ENCODE data around the gene TMEM170B. TPM values are rescaled to one million over a fixed set of nuclear protein-coding genes. Genes with fewer than 3 reads are reported as not detected.

TMEM170B gene
- total and polyA plus RNA-seq, 2 donors (not counting 1 experiment from before 2014, with no cell fraction given) = 1.5 to 4.5 TPM

DNA sequence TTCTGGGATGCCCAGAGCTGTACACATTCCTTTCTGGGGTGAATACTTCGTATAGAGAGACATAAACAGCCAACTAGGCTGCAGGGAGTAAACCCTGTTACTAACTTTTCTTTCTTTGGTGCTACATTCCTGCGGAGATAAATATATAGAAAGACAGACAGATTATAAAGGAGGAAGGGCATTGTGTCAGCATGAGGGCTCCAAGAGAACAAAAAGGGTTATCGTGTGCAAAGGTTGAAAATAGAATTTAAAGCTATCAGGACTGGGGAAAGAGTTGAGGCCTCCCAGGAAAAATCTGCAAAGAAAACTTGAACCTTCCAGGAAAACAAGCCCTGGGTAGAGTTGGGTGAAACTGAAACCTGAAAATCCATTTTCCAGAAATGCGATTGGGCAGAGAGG is 68.0 kb downstream of the TMEM170B start:
- Histone ChIP-seq H3K27me3 (ENCODE audit: control insufficient read depth, insufficient read depth, low read length) (no peaks in the 10 kb centered on the region), H3K4me2 (ENCODE audit: extremely low read depth, insufficient read depth, low read length) (no peak overlapping the region), H3K9ac (ENCODE audit: insufficient read depth, low read length) (no peak overlapping the region), H3K4me1 (ENCODE audit: control insufficient read depth, extremely low read depth, insufficient read depth, low read length) (peaks cover 22% of the 10 kb centered on the region), H3K4me3 (replicated peaks in 1 of 4; ENCODE audit: control extremely low read depth in 1 of 4, insufficient read depth in 1 of 4, low read depth in 3 of 4, low read length in 4 of 4) (no peak overlapping the region), H2AFZ (ENCODE audit: low read length) (no peak overlapping the region), H3K36me3 (ENCODE audit: control insufficient read depth, insufficient read depth, low read length) (no peaks in the 10 kb centered on the region), H3K9me3 (ENCODE audit: control insufficient read depth, insufficient read depth, low read depth, low read length) (no peaks in the 10 kb centered on the region), H3K79me2 (ENCODE audit: control insufficient read depth, insufficient read depth, low read length) (no peaks in the 10 kb centered on the region), H4K20me1 (ENCODE audit: control insufficient read depth, extremely low read depth, insufficient read depth, low read length) (no peaks in the 10 kb centered on the region), H3K27ac (ENCODE audit: insufficient read depth, low read length) (no peak overlapping the region)
- no peak for DNase-seq (ENCODE audit: low read depth in 2 of 2)
- no peak for TF ChIP-seq EZH2 (IDR thresholded peaks at IDR 0.05; ENCODE audit: low read length, missing control alignments)
- TF ChIP-seq, protein P1, sequence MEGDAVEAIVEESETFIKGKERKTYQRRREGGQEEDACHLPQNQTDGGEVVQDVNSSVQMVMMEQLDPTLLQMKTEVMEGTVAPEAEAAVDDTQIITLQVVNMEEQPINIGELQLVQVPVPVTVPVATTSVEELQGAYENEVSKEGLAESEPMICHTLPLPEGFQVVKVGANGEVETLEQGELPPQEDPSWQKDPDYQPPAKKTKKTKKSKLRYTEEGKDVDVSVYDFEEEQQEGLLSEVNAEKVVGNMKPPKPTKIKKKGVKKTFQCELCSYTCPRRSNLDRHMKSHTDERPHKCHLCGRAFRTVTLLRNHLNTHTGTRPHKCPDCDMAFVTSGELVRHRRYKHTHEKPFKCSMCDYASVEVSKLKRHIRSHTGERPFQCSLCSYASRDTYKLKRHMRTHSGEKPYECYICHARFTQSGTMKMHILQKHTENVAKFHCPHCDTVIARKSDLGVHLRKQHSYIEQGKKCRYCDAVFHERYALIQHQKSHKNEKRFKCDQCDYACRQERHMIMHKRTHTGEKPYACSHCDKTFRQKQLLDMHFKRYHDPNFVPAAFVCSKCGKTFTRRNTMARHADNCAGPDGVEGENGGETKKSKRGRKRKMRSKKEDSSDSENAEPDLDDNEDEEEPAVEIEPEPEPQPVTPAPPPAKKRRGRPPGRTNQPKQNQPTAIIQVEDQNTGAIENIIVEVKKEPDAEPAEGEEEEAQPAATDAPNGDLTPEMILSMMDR (conservative IDR thresholded peaks at IDR 0.05 in 1 of 2, IDR thresholded peaks at IDR 0.05 in 1 of 2; ENCODE audit: low read depth in 1 of 2, low read length in 2 of 2) = no peak

GRCh38 chr6:11606332-11606731 is 68.8 kb downstream of the TMEM170B start:
- Histone ChIP-seq H3K4me2 (ENCODE audit: extremely low read depth, insufficient read depth, low read length) (no peak overlapping the region), H3K9ac (ENCODE audit: insufficient read depth, low read length) (no peak overlapping the region), H3K27me3 (ENCODE audit: control insufficient read depth, insufficient read depth, low read length) (no peaks in the 10 kb centered on the region), H3K4me3 (replicated peaks in 1 of 4; ENCODE audit: control extremely low read depth in 1 of 4, insufficient read depth in 1 of 4, low read depth in 3 of 4, low read length in 4 of 4) (no peak overlapping the region), H2AFZ (ENCODE audit: low read length) (peak overlapping the region; percentile 14), H4K20me1 (ENCODE audit: control insufficient read depth, extremely low read depth, insufficient read depth, low read length) (no peaks in the 10 kb centered on the region), H3K4me1 (ENCODE audit: control insufficient read depth, extremely low read depth, insufficient read depth, low read length) (peaks cover 22% of the 10 kb centered on the region), H3K79me2 (ENCODE audit: control insufficient read depth, insufficient read depth, low read length) (no peaks in the 10 kb centered on the region), H3K27ac (ENCODE audit: insufficient read depth, low read length) (no peak overlapping the region), H3K36me3 (ENCODE audit: control insufficient read depth, insufficient read depth, low read length) (no peaks in the 10 kb centered on the region), H3K9me3 (ENCODE audit: control insufficient read depth, insufficient read depth, low read depth, low read length) (no peaks in the 10 kb centered on the region)
- DNase-seq (ENCODE audit: low read depth in 2 of 2) = peak in 1 of 2 donors; percentile 32
- TF ChIP-seq EZH2 (IDR thresholded peaks at IDR 0.05; ENCODE audit: low read length, missing control alignments) = no peak
- TF ChIP-seq, protein P1 (conservative IDR thresholded peaks at IDR 0.05 in 1 of 2, IDR thresholded peaks at IDR 0.05 in 1 of 2; ENCODE audit: low read depth in 1 of 2, low read length in 2 of 2) = no peak

- no peak overlapping the region for H3K9ac ChIP-seq (ENCODE audit: insufficient read depth, low read length)
- H3K9me3 ChIP-seq (ENCODE audit: control insufficient read depth, insufficient read depth, low read depth, low read length) = no peaks in the 10 kb centered on the region
- no peaks in the 10 kb centered on the region for H3K79me2 ChIP-seq (ENCODE audit: control insufficient read depth, insufficient read depth, low read length)
- H2AFZ ChIP-seq (ENCODE audit: low read length) = peak overlapping the region; percentile 22
- H3K4me1 ChIP-seq (ENCODE audit: control insufficient read depth, extremely low read depth, insufficient read depth, low read length) = peaks cover 22% of the 10 kb centered on the region
- H3K36me3 ChIP-seq (ENCODE audit: control insufficient read depth, insufficient read depth, low read length) = no peaks in the 10 kb centered on the region
- peak overlapping the region; percentile 5 for H3K4me2 ChIP-seq (ENCODE audit: extremely low read depth, insufficient read depth, low read length)
- no peak for TF ChIP-seq EZH2 (IDR thresholded peaks at IDR 0.05; ENCODE audit: low read length, missing control alignments)
- TF ChIP-seq, protein P1 (conservative IDR thresholded peaks at IDR 0.05 in 1 of 2, IDR thresholded peaks at IDR 0.05 in 1 of 2; ENCODE audit: low read depth in 1 of 2, low read length in 2 of 2) = no peak
- no peaks in the 10 kb centered on the region for H3K27me3 ChIP-seq (ENCODE audit: control insufficient read depth, insufficient read depth, low read length)
- DNase-seq (ENCODE audit: low read depth in 2 of 2) = peak in 1 of 2 donors; percentile 50
- H3K27ac ChIP-seq (ENCODE audit: insufficient read depth, low read length) = peak overlapping the region; percentile 52
- no peak overlapping the region for H3K4me3 ChIP-seq (replicated peaks in 1 of 4; ENCODE audit: control extremely low read depth in 1 of 4, insufficient read depth in 1 of 4, low read depth in 3 of 4, low read length in 4 of 4)
- H4K20me1 ChIP-seq (ENCODE audit: control insufficient read depth, extremely low read depth, insufficient read depth, low read length) = no peaks in the 10 kb centered on the region
These were observed 69.8 kb downstream of the TMEM170B start for GRCh38 chr6:11607383-11607782.
